Stimulated activated naive CD4-positive, alpha-beta T cell treated with Interleukin-2 at 50 U/mL for 16 hours (primary cell): Measurements from ENCODE around the gene SMIM10L2A.
"Not testable (repeated sequence)": the region's sequence is repeated elsewhere in the genome, so short reads cannot be mapped to it uniquely, and the experiment has no call there.

Source experiments
- DNase-seq: peaks from one replicate; lab custom pipeline; 2025; lab: John Stamatoyannopoulos, UW

The SMIM10L2A gene

GRCh38 chrX:135421932-135422809, at the start of gene SMIM10L2A:
Gene SMIM10L2A (plus strand): TSS chrX:135421944. CDS start chrX:135422132, 188 bp downstream.
- peak; percentile 19 for DNase-seq

GRCh38 chrX:135373357-135373756, 48.4 kb upstream of the SMIM10L2A start:
- no peak for DNase-seq

GRCh38 chrX:135382260-135382659, 39.5 kb upstream of the SMIM10L2A start:
- no peak for DNase-seq

- DNase-seq = no peak
Measured at GRCh38 chrX:135383249-135383648, 38.5 kb upstream of the SMIM10L2A start.

- peak; percentile 20 for DNase-seq
Measured at GRCh38 chrX:135384161-135384836, 37.4 kb upstream of the SMIM10L2A start.

- DNase-seq = no peak
Measured at GRCh38 chrX:135388841-135389240, 32.9 kb upstream of the SMIM10L2A start.

GRCh38 chrX:135389243-135389642, 32.5 kb upstream of the SMIM10L2A start:
- DNase-seq = no peak

- DNase-seq = no peak
Measured at GRCh38 chrX:135389717-135390116, 32.0 kb upstream of the SMIM10L2A start.

GRCh38 chrX:135391734-135392133, 30.0 kb upstream of the SMIM10L2A start:
- no peak for DNase-seq

- DNase-seq = no peak
Measured at GRCh38 chrX:135393051-135393450, 28.7 kb upstream of the SMIM10L2A start.

- DNase-seq = no peak
Measured at GRCh38 chrX:135395064-135395463, 26.7 kb upstream of the SMIM10L2A start.

GRCh38 chrX:135396109-135396508, 25.6 kb upstream of the SMIM10L2A start:
- no peak for DNase-seq

- DNase-seq = no peak
Measured at GRCh38 chrX:135396566-135396965, 25.2 kb upstream of the SMIM10L2A start.

- no peak for DNase-seq
Measured at GRCh38 chrX:135397652-135398051, 24.1 kb upstream of the SMIM10L2A start.

- DNase-seq = no peak
Measured at GRCh38 chrX:135403374-135403773, 18.4 kb upstream of the SMIM10L2A start.

- not testable (repeated sequence) for DNase-seq
Measured at GRCh38 chrX:135406428-135406827, 15.3 kb upstream of the SMIM10L2A start.

- DNase-seq = no peak
Measured at GRCh38 chrX:135408794-135409193, 12.9 kb upstream of the SMIM10L2A start.

GRCh38 chrX:135410861-135411627, 10.7 kb upstream of the SMIM10L2A start:
- no peak for DNase-seq

GRCh38 chrX:135411893-135412292, 9.9 kb upstream of the SMIM10L2A start:
- no peak for DNase-seq

- no peak for DNase-seq
Measured at GRCh38 chrX:135416546-135416945, 5.2 kb upstream of the SMIM10L2A start.

GRCh38 chrX:135420831-135421230, 913 bp upstream of the SMIM10L2A start:
- no peak for DNase-seq

GRCh38 chrX:135421537-135421931, 210 bp upstream of the SMIM10L2A start:
- DNase-seq = peak; percentile 81

- not testable (repeated sequence) for DNase-seq
Measured at GRCh38 chrX:135422810-135423168, 1.0 kb downstream of the SMIM10L2A start.
